Skeletal muscle tissue (tissue), 4 donors: ENCODE measurements around the gene TMEM255B. TPM values are rescaled to one million over a fixed set of nuclear protein-coding genes. Genes with fewer than 3 reads are reported as not detected.
"Not testable (repeated sequence)": the region's sequence is repeated elsewhere in the genome, so short reads cannot be mapped to it uniquely, and the experiment has no call there.

Experiments
- H3K27ac ChIP-seq: one replicate; pipeline ENCODE4 v1.7.0; 2013; ENCODE audit warnings: mild to moderate bottlenecking, low read depth, low read length, inconsistent platforms
- H3K27me3 ChIP-seq, 3 donors: one replicate each; pipeline ENCODE4 v1.7.0; 2013; ENCODE audit warnings: low read length in 3 of 3; ENCODE audit not compliant: control insufficient read depth in 3 of 3, insufficient read depth in 3 of 3
- H3K36me3 ChIP-seq, 3 donors: one replicate each; pipeline ENCODE4 v1.7.0; 2013; ENCODE audit warnings: low read length in 3 of 3; ENCODE audit not compliant: control insufficient read depth in 3 of 3, insufficient read depth in 3 of 3
- H3K4me1 ChIP-seq, 3 donors: one replicate each; pipeline ENCODE4 v1.7.0; 2013; ENCODE audit warnings: low read length in 3 of 3, mild to moderate bottlenecking in 3 of 3; ENCODE audit not compliant: control insufficient read depth in 3 of 3, insufficient read depth in 3 of 3
- H3K4me3 ChIP-seq, 3 donors: one replicate each; pipeline ENCODE4 v1.7.0; 2013; ENCODE audit warnings: low read length in 3 of 3
- H3K9ac ChIP-seq, 3 donors: one replicate each; pipeline ENCODE4 v1.7.0; 2013; ENCODE audit warnings: low read length in 3 of 3, mild to moderate bottlenecking in 3 of 3, moderate library complexity in 2 of 3, low read depth in 1 of 3
- H3K9me3 ChIP-seq, 3 donors: one replicate each; pipeline ENCODE4 v1.7.0; 2013; ENCODE audit warnings: low read length in 3 of 3; ENCODE audit not compliant: control insufficient read depth in 3 of 3
- total RNA-seq: library from RNA; depleted of rRNA; stranded (reverse); fragments of >200 nt; gene quantifications from one replicate; pipeline ENCODE4 v1.2.3, GENCODE V29; 2014
- donor health status: Osteomylitis.

TMEM255B gene
- total RNA-seq, 1 donor from 2014 or later, result 2.6 TPM

DNA sequence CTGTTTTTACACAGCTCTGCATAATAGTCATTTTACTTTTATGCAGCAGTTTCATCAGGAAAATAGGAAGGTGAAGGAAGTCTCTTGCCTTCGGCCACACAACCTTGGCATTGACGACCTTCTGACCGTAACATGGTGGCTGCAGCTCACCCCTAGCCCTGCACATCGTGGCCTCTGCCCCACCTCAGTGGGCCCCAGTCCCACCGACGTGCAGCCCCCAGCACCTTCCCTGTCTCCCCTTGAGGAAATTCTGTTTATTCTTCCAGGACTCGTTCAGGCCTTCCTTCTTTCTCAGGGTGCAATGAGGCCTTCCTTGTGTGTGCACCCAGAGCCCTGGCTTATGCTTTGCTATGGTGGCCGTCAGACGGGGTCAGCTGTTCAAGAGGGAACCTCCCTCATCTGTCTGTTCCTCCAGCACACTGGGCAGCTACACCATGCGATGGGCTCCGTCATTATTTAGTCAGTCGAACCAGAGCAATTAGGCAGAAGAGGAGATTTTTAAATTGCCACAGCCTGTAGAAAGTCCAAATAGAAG, 33.3 kb downstream of the TMEM255B start:
- Histone ChIP-seq H3K4me3 (no peak overlapping the region), H3K27ac (no peak overlapping the region), H3K4me1 (no peaks in the 10 kb centered on the region), H3K9ac (no peak overlapping the region), H3K27me3 (peaks cover 31 to 65% (median 58%) of the 10 kb centered on the region in 3 donors), H3K36me3 (peaks cover 0 to 5% (median 0%) of the 10 kb centered on the region in 3 donors), H3K9me3 (no peaks in the 10 kb centered on the region)

DNA sequence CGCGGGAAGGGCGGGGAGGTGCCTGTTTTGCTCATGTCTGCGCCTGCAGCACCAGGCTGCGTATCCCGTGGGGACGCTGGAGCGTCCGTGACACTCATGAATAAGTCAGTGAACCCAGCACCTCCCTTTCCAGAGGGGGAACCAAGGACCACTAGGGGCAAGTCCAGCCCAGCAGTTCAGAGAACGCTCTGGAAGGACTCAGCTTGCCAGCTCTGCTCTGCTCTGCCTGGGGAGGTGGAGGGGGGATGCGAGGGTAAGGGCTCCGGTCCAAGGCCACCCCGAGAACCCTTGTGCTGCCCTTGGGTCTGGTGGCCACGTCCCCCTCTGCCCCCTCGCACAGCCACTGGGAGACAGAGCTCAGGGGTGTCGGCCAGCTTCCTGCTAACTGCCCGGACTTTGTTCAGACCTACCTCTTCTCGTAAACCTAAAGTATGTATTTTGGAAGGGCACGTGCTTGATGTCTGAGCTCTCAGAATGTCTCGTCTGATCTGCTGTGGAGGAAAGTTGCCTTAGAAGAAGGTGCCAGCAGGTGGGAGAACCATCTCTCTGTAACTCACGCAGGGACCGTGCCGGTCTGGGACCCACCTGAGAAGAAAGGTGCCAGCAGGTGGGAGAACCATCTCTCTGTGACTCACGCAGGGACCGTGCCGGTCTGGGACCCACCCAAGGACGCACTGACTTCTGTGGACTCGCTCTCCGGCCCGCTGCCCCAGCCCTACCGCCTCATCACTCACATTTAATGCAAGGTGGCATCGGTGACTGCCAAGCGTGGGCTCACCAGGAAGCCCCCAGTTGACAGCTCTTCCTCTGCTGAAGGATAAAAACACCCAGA, 34.1 kb downstream of the TMEM255B start:
- H3K27me3 ChIP-seq, result peaks cover 36 to 63% (median 53%) of the 10 kb centered on the region in 3 donors
- no peak overlapping the region for H3K4me3 ChIP-seq
- H3K9ac ChIP-seq, result no peak overlapping the region
- no peak overlapping the region for H3K27ac ChIP-seq
- no peaks in the 10 kb centered on the region for H3K4me1 ChIP-seq
- no peaks in the 10 kb centered on the region for H3K9me3 ChIP-seq
- H3K36me3 ChIP-seq, result peaks cover 0 to 5% (median 0%) of the 10 kb centered on the region in 3 donors

DNA sequence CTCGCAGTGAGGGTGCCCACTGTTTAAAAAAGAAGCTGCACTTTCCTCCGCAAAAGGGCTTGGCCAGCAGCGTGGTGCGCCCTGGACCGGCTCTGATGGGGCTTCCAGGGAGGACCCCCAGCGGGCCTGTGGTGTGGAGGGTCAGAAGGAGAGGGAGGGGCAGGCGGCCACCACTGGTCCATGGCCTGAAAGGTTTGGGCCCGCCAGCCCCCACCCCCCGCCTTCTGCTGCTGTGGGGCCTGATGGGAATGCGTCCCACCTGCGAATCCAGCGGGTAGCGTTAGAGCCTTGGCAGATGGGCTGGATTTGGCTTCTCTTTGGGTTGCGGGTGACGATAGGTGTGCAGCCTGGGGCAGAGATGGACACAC, 34.7 kb downstream of the TMEM255B start:
- Histone ChIP-seq H3K27me3 (peaks cover 37 to 58% (median 50%) of the 10 kb centered on the region in 3 donors), H3K4me3 (no peak overlapping the region), H3K27ac (no peak overlapping the region), H3K4me1 (no peaks in the 10 kb centered on the region), H3K36me3 (peaks cover 0 to 5% (median 0%) of the 10 kb centered on the region in 3 donors), H3K9ac (no peak overlapping the region), H3K9me3 (no peaks in the 10 kb centered on the region)

- Histone ChIP-seq H3K36me3 (peaks cover 0 to 5% (median 0%) of the 10 kb centered on the region in 3 donors), H3K27ac (no peak overlapping the region)
These were observed 35.1 kb downstream of the TMEM255B start for GRCh38 chr13:113794086-113794485.

GRCh38 chr13:113794764-113795173, 35.7 kb downstream of the TMEM255B start:
- Histone ChIP-seq H3K4me3 (no peak overlapping the region), H3K4me1 (no peaks in the 10 kb centered on the region), H3K27ac (no peak overlapping the region), H3K9ac (no peak overlapping the region), H3K36me3 (peaks cover 0 to 5% (median 0%) of the 10 kb centered on the region in 3 donors), H3K27me3 (peaks cover 31 to 53% (median 48%) of the 10 kb centered on the region in 3 donors), H3K9me3 (no peaks in the 10 kb centered on the region)

More at GRCh38 chr13:113794086-113794485, 35.1 kb downstream of the TMEM255B start:
- H3K4me3 ChIP-seq, result no peak overlapping the region
- no peak overlapping the region for H3K9ac ChIP-seq
- peaks cover 37 to 58% (median 48%) of the 10 kb centered on the region in 3 donors for H3K27me3 ChIP-seq
- no peaks in the 10 kb centered on the region for H3K9me3 ChIP-seq
- H3K4me1 ChIP-seq, result no peaks in the 10 kb centered on the region

DNA sequence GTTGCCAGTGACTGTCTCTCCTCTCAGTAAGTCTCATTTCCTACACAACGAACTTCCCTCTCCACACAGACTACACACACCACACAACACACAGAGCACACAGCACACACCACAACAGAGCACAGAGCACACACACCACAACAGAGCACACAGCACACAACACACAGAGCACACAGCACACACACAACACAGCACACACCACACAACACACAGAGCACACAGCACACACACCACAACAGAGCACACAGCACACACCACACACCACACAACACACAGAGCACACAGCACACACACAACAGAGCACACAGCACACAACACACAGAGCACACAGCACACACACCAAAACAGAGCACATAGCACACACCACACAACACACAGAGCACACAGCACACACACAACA, 36.3 kb downstream of the TMEM255B start:
- not testable (repeated sequence) for H3K4me3 ChIP-seq, H3K27ac ChIP-seq, H3K9me3 ChIP-seq, H3K36me3 ChIP-seq, H3K4me1 ChIP-seq, H3K9ac ChIP-seq
- peaks cover 29 to 53% (median 50%) of the 10 kb centered on the region in 3 donors for H3K27me3 ChIP-seq

- Histone ChIP-seq H3K9ac (no peak overlapping the region), H3K9me3 (no peaks in the 10 kb centered on the region), H3K27me3 (peaks cover 29 to 46% (median 45%) of the 10 kb centered on the region in 3 donors), H3K4me3 (no peak overlapping the region), H3K27ac (no peak overlapping the region), H3K4me1 (no peaks in the 10 kb centered on the region), H3K36me3 (peaks cover 0 to 3% (median 0%) of the 10 kb centered on the region in 3 donors)
These were observed 37.4 kb downstream of the TMEM255B start for GRCh38 chr13:113796211-113796963.

GRCh38 chr13:113796964-113797676, 38.1 kb downstream of the TMEM255B start:
- Histone ChIP-seq H3K9ac (no peak overlapping the region), H3K27ac (no peak overlapping the region), H3K9me3 (no peaks in the 10 kb centered on the region), H3K36me3 (peaks cover 0 to 3% (median 0%) of the 10 kb centered on the region in 3 donors), H3K27me3 (peaks cover 29 to 39% (median 39%) of the 10 kb centered on the region in 3 donors), H3K4me1 (peaks cover 0 to 2% (median 0%) of the 10 kb centered on the region in 3 donors), H3K4me3 (no peak overlapping the region)

GRCh38 chr13:113798200-113798811, 39.3 kb downstream of the TMEM255B start:
- peaks cover 0 to 3% (median 0%) of the 10 kb centered on the region in 3 donors for H3K36me3 ChIP-seq
- peaks cover 29 to 35% (median 29%) of the 10 kb centered on the region in 3 donors for H3K27me3 ChIP-seq
- no peak overlapping the region for H3K4me3 ChIP-seq
- peaks cover 0 to 2% (median 0%) of the 10 kb centered on the region in 3 donors for H3K4me1 ChIP-seq
- no peaks in the 10 kb centered on the region for H3K9me3 ChIP-seq
- H3K9ac ChIP-seq, result no peak overlapping the region
- no peak overlapping the region for H3K27ac ChIP-seq
